ENCODE results near the gene LIMS1. TPM values are rescaled to one million over a fixed set of nuclear protein-coding genes. Genes with fewer than 3 reads are reported as not detected.
"Not testable (repeated sequence)": the region's sequence is repeated elsewhere in the genome, so short reads cannot be mapped to it uniquely, and the experiment has no call there.

LIMS1 gene
- total RNA-seq, 1 donor from 2014 or later = 60.1 TPM

GRCh38 chr2:108664089-108664488 is 129.8 kb downstream of the LIMS1 start:
- DNase-seq (ENCODE audit: low spot score) = not testable (repeated sequence)

GRCh38 chr2:108664979-108665378 is 130.7 kb downstream of the LIMS1 start:
- not testable (repeated sequence) for DNase-seq (ENCODE audit: low spot score)

- DNase-seq (ENCODE audit: low spot score) = not testable (repeated sequence)
Measured at GRCh38 chr2:108665975-108666374, 131.7 kb downstream of the LIMS1 start.

GRCh38 chr2:108667140-108667539 is 132.9 kb downstream of the LIMS1 start:
- not testable (repeated sequence) for DNase-seq (ENCODE audit: low spot score)

GRCh38 chr2:108670282-108670681 is 136.0 kb downstream of the LIMS1 start:
- DNase-seq (ENCODE audit: low spot score) = not testable (repeated sequence)

- DNase-seq (ENCODE audit: low spot score) = not testable (repeated sequence)
Measured at GRCh38 chr2:108672200-108672805, 138.0 kb downstream of the LIMS1 start.

- not testable (repeated sequence) for DNase-seq (ENCODE audit: low spot score)
Measured at GRCh38 chr2:108676522-108676921, 142.3 kb downstream of the LIMS1 start.

GRCh38 chr2:108677239-108677744 is 143.0 kb downstream of the LIMS1 start:
- not testable (repeated sequence) for DNase-seq (ENCODE audit: low spot score)

GRCh38 chr2:108678198-108678651 is 144.0 kb downstream of the LIMS1 start:
- DNase-seq (ENCODE audit: low spot score) = not testable (repeated sequence)

- not testable (repeated sequence) for DNase-seq (ENCODE audit: low spot score)
Measured at GRCh38 chr2:108680805-108681204, 146.5 kb downstream of the LIMS1 start.

- not testable (repeated sequence) for DNase-seq (ENCODE audit: low spot score)
Measured at GRCh38 chr2:108688818-108689756, 154.8 kb downstream of the LIMS1 start.

- not testable (repeated sequence) for DNase-seq (ENCODE audit: low spot score)
Measured at GRCh38 chr2:108690001-108690400, 155.7 kb downstream of the LIMS1 start.

- no peak for DNase-seq (ENCODE audit: low spot score)
Measured at GRCh38 chr2:108691447-108691846, 157.2 kb downstream of the LIMS1 start.

- DNase-seq (ENCODE audit: low spot score) = no peak
Measured at GRCh38 chr2:108701208-108701607, 166.9 kb downstream of the LIMS1 start.

GRCh38 chr2:108701806-108702205 is 167.5 kb downstream of the LIMS1 start:
- DNase-seq (ENCODE audit: low spot score) = no peak

GRCh38 chr2:108704871-108705270 is 170.6 kb downstream of the LIMS1 start:
- no peak for DNase-seq (ENCODE audit: low spot score)

- no peak for DNase-seq (ENCODE audit: low spot score)
Measured at GRCh38 chr2:108707300-108707699, 173.0 kb downstream of the LIMS1 start.

- DNase-seq (ENCODE audit: low spot score) = not testable (repeated sequence)
Measured at GRCh38 chr2:108716971-108717370, 182.7 kb downstream of the LIMS1 start.

- peak; percentile 95 for DNase-seq (ENCODE audit: low spot score)
Measured at GRCh38 chr2:108719149-108720044, 185.1 kb downstream of the LIMS1 start, which contains the start of gene RANBP2. RANBP2 (plus strand) TSS chr2:108719482; CDS start chr2:108719607, 125 bp downstream.

- DNase-seq (ENCODE audit: low spot score) = not testable (repeated sequence)
Measured at GRCh38 chr2:108726048-108726447, 191.8 kb downstream of the LIMS1 start.

GRCh38 chr2:108734656-108735055 is 200.4 kb downstream of the LIMS1 start:
- DNase-seq (ENCODE audit: low spot score) = not testable (repeated sequence)

Data from ureter (tissue), 1 donor.